Measurements from ENCODE around the gene TRPM3.

Gene TRPM3

GRCh38 chr9:70494221-70494620, 627.2 kb downstream of the TRPM3 start:
- no peaks in the 10 kb centered on the region; the same call in 1 of the 2 replicates for H3K4me1 ChIP-seq (ENCODE audit: control insufficient read depth, insufficient read depth, low read length)
- TF ChIP-seq MYNN (tag by site-specific recombination; IDR thresholded peaks at IDR 0.05; ENCODE audit: borderline replicate concordance) (no peak), SP3 (tag by site-specific recombination; IDR thresholded peaks at IDR 0.05) (no peak), ZFP69B (tag by site-specific recombination; IDR thresholded peaks at IDR 0.05) (no peak), ZNF585B (tag by site-specific recombination; IDR thresholded peaks at IDR 0.05) (no peak), ZNF596 (tag by site-specific recombination; IDR thresholded peaks at IDR 0.05) (no peak), YY1 (tag by site-specific recombination; IDR thresholded peaks at IDR 0.05) (no peak), PATZ1 (tag by site-specific recombination; IDR thresholded peaks at IDR 0.05) (no peak), ZNF140 (tag by site-specific recombination; IDR thresholded peaks at IDR 0.05) (no peak), ZNF843 (tag by site-specific recombination; IDR thresholded peaks at IDR 0.05) (no peak), ZNF664 (tag by site-specific recombination; IDR thresholded peaks at IDR 0.05) (no peak), ZNF169 (tag by site-specific recombination; IDR thresholded peaks at IDR 0.05) (no peak)
- no peaks in the 10 kb centered on the region for H3K9me3 ChIP-seq (ENCODE audit: control insufficient read depth, insufficient read depth, low read depth, low read length)
- POLR2A ChIA-PET: no interaction called here
- no peak overlapping the region for H3K27ac ChIP-seq (ENCODE audit: extremely low read depth, low read depth, low read length)
- CTCF ChIA-PET: interaction anchor here (0.6 to 2.5 kb wide), 3 partner anchors 9 to 137 kb away, joined by 3 to 16 read pairs (median 4); no protein-coding TSS in a partner anchor
- H3K36me3 ChIP-seq (ENCODE audit: control insufficient read depth in 2 of 2, insufficient read depth in 1 of 2, low read length in 2 of 2): no peaks in the 10 kb centered on the region
- no peak overlapping the region for H3K4me3 ChIP-seq (ENCODE audit: low read depth, low read length)

DNA sequence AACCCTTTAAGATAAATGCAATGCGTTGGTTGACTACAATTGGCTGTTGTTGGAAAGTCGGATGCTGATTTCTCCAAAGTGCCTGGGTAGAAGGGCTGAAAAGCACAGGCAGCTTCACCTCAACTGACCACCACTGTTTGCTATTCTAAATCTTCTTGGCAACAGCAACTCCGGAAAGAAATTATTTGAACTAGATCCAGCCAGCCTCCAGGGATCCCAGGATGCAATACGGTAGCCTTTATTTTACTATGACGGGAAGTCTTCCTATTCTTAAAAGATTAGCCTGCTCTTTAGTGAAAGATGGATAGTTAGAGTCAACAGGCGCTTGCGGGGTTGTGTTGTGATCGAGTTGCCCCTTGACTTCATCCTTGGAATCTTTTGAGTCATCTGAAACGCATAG, 628.4 kb downstream of the TRPM3 start:
- no peak overlapping the region for H3K4me3 ChIP-seq (ENCODE audit: low read depth, low read length)
- TF ChIP-seq ZNF24 (tag by site-specific recombination; IDR thresholded peaks at IDR 0.05): no peak
- TF ChIP-seq GLIS2 (tag by site-specific recombination; IDR thresholded peaks at IDR 0.05): no peak
- TF ChIP-seq GLI2 (tag by site-specific recombination; IDR thresholded peaks at IDR 0.05; ENCODE audit: borderline replicate concordance, low read depth): no peak
- TF ChIP-seq ZNF214 (tag by site-specific recombination; IDR thresholded peaks at IDR 0.05; ENCODE audit: borderline replicate concordance): no peak
- no peak for TF ChIP-seq ZNF555 (tag by site-specific recombination; conservative IDR thresholded peaks at IDR 0.05)
- TF ChIP-seq ZNF10 (tag by site-specific recombination; IDR thresholded peaks at IDR 0.05): no peak
- TF ChIP-seq TCF7L2 (IDR thresholded peaks at IDR 0.05; ENCODE audit: borderline replicate concordance, low read depth, low read length): no peak
- no peak for TF ChIP-seq ZNF76 (tag by site-specific recombination; IDR thresholded peaks at IDR 0.05; ENCODE audit: borderline replicate concordance, low read depth)
- TF ChIP-seq ZNF302 (tag by site-specific recombination; IDR thresholded peaks at IDR 0.05; ENCODE audit: low read depth): no peak
- no peak for TF ChIP-seq ZNF561 (tag by site-specific recombination; IDR thresholded peaks at IDR 0.05; ENCODE audit: borderline replicate concordance)
- TF ChIP-seq ZNF416 (tag by site-specific recombination; IDR thresholded peaks at IDR 0.05): no peak
- no peak for TF ChIP-seq ZFP41 (tag by site-specific recombination; IDR thresholded peaks at IDR 0.05; ENCODE audit: borderline replicate concordance)
- TF ChIP-seq ZNF175 (tag by site-specific recombination; IDR thresholded peaks at IDR 0.05): no peak
- no peak for TF ChIP-seq SP2 (tag by site-specific recombination; IDR thresholded peaks at IDR 0.05)
- TF ChIP-seq HOXC10 (CRISPR knock-in tag; IDR thresholded peaks at IDR 0.05): no peak
- TF ChIP-seq ZNF157 (tag by site-specific recombination; IDR thresholded peaks at IDR 0.05): no peak
- TF ChIP-seq MZF1 (tag by site-specific recombination; IDR thresholded peaks at IDR 0.05; ENCODE audit: borderline replicate concordance): no peak
- H3K9me3 ChIP-seq (ENCODE audit: control insufficient read depth, insufficient read depth, low read depth, low read length): no peaks in the 10 kb centered on the region
- ChIA-PET CTCF (no interaction called here), POLR2A (interaction anchor here (1.2 to 1.6 kb wide), 2 partner anchors 72 to 74 kb away, joined by 3 to 5 read pairs; no protein-coding TSS in a partner anchor)
- no peaks in the 10 kb centered on the region; the same call in 1 of the 2 replicates for H3K4me1 ChIP-seq (ENCODE audit: control insufficient read depth, insufficient read depth, low read length)
- no peaks in the 10 kb centered on the region for H3K36me3 ChIP-seq (ENCODE audit: control insufficient read depth in 2 of 2, insufficient read depth in 1 of 2, low read length in 2 of 2)
- H3K27ac ChIP-seq (ENCODE audit: extremely low read depth, low read depth, low read length): no peak overlapping the region
